Colonic mucosa (tissue), 4 donors: ENCODE data around the gene NOTUM. TPM values are rescaled to one million over a fixed set of nuclear protein-coding genes. Genes with fewer than 3 reads are reported as not detected.

Experiments
- DNase-seq: peaks from one replicate; pipeline ENCODE4 v3.0.0-alpha.2; 2020
- H3K27ac ChIP-seq: fragments of 200-600 bp; one replicate; pipeline ENCODE4 v1.8.0; 2021
- H3K27me3 ChIP-seq: fragments of 200-600 bp; one replicate; pipeline ENCODE4 v1.8.0; 2021
- H3K36me3 ChIP-seq: fragments of 200-600 bp; one replicate; pipeline ENCODE4 v1.8.0; 2021
- H3K4me1 ChIP-seq: fragments of 200-600 bp; one replicate; pipeline ENCODE4 v1.8.0; 2021; ENCODE audit warnings: mild to moderate bottlenecking
- H3K4me3 ChIP-seq: fragments of 200-600 bp; one replicate; pipeline ENCODE4 v1.8.0; 2021
- H3K9ac ChIP-seq, 2 donors: one replicate each; pipeline ENCODE4 v1.7.0; 2013; ENCODE audit warnings: control low read depth in 2 of 2, low read depth in 2 of 2, low read length in 2 of 2
- H3K9me3 ChIP-seq: fragments of 200-600 bp; one replicate; pipeline ENCODE4 v1.8.0; 2021
- intact Hi-C: fragments of 100-400 bp; cut with DNase I; formaldehyde crosslinking; loops from one replicate; pipeline ENCODE4 v1.14.1; 2022
- total RNA-seq, 2 donors: library from RNA; stranded (reverse); fragmentation: NEBNext Ultra II Directional in 1 of 2; extraction: Animal tissue kit (Norgen Biotek cat#: 25700) in 1 of 2; gene quantifications; one replicate each; pipeline ENCODE4 v1.2.1, GENCODE V29; 2021
- TF ChIP-seq, protein P1 (sequence below): fragments of 200-600 bp; IDR thresholded peaks from one replicate; pipeline ENCODE4 v1.8.0; 2022; ENCODE audit warnings: antibody characterized with exemption, mild to moderate bottlenecking
- donor health status: healthy.
- donor health status: DM: no; HTN: no; CAD: no.
- donor health status: DM: no; HTN: no; CAD: no.

NOTUM gene
- total RNA-seq, 2 donors from 2014 or later = 0.57 TPM; not detected in 1

DNA sequence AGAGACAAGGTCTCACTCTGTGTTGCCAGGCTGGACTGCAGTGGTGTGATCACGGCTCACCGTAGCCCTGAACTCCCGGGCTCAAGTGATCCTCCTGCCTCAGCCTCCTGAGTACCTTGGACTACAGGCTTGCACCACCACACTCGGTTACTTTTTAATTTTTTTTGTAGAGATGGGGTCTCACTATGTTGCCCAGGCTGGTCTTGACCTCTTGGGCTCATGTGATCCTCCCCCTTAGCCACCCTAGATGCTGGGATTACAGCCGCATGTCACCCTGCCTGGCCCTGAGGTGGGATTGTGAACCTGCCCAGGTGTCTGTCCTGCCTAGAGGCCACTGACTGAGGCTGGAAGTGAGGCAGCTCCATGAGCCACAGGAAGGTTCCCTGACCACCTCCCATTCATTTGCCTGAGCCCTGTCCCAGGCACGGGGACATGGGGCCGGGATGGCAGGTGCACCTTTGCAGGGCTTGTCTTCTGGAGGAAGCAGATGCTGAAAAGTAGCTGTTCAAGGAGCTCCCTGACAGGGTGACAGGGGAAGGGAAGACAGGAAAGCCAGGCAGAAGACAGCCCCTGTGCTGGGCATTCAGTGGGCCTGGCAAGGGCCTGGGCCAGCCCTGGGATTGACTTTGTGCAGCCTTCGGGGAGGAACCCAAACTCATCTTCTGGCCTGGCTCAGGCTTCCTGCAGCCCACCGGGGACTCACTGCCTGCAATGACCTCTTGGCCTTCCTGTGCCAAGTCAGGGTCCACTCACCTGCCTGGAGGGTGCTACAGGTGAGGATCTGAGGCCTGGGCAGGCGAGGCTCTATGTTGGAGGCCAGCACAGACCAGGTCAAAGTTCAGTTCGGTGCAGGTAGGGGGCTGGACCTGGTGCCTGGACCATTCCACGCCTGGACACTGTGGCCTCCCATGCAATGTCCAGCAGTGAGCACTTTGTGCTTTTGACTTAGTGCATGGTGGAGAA lies 8.1 kb upstream of the NOTUM start:
- Histone ChIP-seq H3K4me1 (peaks cover 14% of the 10 kb centered on the region), H3K27ac (no peak overlapping the region), H3K4me3 (no peak overlapping the region), H3K27me3 (peaks cover 6% of the 10 kb centered on the region), H3K36me3 (no peaks in the 10 kb centered on the region), H3K9me3 (no peaks in the 10 kb centered on the region), H3K9ac (no peak overlapping the region)
- TF ChIP-seq, protein P1, sequence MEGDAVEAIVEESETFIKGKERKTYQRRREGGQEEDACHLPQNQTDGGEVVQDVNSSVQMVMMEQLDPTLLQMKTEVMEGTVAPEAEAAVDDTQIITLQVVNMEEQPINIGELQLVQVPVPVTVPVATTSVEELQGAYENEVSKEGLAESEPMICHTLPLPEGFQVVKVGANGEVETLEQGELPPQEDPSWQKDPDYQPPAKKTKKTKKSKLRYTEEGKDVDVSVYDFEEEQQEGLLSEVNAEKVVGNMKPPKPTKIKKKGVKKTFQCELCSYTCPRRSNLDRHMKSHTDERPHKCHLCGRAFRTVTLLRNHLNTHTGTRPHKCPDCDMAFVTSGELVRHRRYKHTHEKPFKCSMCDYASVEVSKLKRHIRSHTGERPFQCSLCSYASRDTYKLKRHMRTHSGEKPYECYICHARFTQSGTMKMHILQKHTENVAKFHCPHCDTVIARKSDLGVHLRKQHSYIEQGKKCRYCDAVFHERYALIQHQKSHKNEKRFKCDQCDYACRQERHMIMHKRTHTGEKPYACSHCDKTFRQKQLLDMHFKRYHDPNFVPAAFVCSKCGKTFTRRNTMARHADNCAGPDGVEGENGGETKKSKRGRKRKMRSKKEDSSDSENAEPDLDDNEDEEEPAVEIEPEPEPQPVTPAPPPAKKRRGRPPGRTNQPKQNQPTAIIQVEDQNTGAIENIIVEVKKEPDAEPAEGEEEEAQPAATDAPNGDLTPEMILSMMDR = no peak
- intact Hi-C loops = no loop called here
- no peak for DNase-seq

DNA sequence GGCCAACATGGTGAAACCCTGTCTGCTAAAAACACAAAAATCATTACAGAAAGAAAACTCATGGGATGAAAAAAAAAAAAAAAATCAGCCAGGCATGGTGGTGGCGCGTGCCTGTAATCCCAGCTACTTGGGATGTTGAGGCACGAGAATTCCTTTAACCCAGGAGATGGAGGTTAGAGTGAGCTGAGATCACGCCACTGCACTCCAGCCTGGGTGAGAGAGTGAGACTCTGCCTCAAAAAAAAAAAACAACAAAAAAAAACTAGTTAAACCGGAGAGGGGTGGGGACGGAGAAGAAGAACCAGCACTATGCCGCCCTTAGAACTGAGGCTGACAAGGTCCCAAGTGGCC lies 7.4 kb upstream of the NOTUM start:
- Histone ChIP-seq H3K27ac (no peak overlapping the region), H3K4me3 (peak overlapping the region; percentile 8), H3K36me3 (no peaks in the 10 kb centered on the region), H3K9ac (no peak overlapping the region), H3K4me1 (peaks cover 14% of the 10 kb centered on the region), H3K27me3 (peaks cover 12% of the 10 kb centered on the region), H3K9me3 (no peaks in the 10 kb centered on the region)
- TF ChIP-seq, protein P1 = no peak
- DNase-seq = no peak
- intact Hi-C loops = no loop called here

DNA sequence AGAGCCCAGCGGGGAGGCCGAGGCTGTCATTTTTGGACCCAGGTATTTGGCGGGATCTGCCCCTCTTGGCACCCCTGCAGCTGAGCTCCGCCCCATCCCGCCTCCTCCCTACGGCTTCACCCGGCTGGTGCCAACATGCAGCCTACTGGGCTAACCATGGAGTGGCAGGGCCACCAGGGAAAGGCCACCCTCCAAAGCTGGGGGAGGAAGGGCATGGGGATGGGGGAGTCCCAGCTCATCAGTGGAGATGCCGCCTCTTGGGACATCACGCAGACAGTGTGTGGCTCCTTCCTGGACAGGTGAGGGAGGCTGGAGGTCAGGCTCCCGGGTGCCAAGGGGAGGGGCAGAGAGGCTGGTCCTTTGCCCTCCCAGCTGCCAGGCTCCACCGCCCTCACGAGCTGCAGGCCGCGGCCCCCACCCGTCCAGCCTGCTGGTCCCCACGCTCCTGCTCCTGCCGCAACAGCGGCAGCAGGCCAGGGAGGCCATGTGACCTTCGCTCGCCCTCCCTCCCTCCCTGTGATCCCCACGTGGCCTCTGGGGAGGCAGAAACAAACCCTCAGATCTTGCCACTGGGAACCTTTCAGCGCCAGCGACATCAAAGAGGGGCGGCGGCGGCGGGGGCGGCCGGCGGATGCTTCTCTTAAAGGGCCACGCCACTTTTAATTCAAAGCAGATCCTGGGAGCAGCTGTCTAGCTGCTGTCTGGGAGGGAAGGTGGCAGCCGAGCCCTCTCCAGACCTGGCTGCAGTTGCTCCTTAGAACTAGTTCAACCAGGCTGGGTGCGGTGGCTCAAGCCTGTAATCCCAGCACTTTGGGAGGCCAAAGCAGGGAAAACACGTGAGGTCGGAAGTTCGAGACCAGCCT lies 6.8 kb upstream of the NOTUM start:
- DNase-seq = peak; percentile 83
- H3K27me3 ChIP-seq = peaks cover 18% of the 10 kb centered on the region
- TF ChIP-seq, protein P1 = no peak
- H3K4me1 ChIP-seq = peaks cover 14% of the 10 kb centered on the region
- H3K27ac ChIP-seq = no peak overlapping the region
- H3K36me3 ChIP-seq = no peaks in the 10 kb centered on the region
- H3K4me3 ChIP-seq = peak overlapping the region; percentile 8
- intact Hi-C loops = no loop called here
- peak overlapping the region; percentile 40 to 43 for H3K9ac ChIP-seq
- H3K9me3 ChIP-seq = no peaks in the 10 kb centered on the region

DNA sequence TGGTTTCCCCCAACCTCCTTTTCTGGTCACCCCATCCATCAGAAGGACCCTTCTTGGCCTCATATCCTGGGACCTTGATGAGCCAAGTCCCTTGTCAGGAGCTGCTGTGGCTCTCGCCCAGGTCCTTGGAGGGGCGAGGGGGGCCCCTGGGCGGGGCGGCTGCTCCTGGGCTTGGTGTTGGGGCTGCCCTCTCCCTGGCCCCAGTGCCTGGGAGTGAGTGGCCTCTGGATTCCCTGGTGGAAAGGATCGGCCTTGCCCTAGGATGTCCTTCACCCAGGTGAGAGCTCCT lies 6.2 kb upstream of the NOTUM start:
- H3K4me3 ChIP-seq = no peak overlapping the region
- TF ChIP-seq, protein P1 = no peak
- intact Hi-C loops = no loop called here
- H3K36me3 ChIP-seq = no peaks in the 10 kb centered on the region
- no peak overlapping the region for H3K27ac ChIP-seq
- peaks cover 24% of the 10 kb centered on the region for H3K27me3 ChIP-seq
- no peaks in the 10 kb centered on the region for H3K9me3 ChIP-seq
- peaks cover 14% of the 10 kb centered on the region for H3K4me1 ChIP-seq
- H3K9ac ChIP-seq = peak overlapping the region; percentile 40 to 43
- no peak for DNase-seq

DNA sequence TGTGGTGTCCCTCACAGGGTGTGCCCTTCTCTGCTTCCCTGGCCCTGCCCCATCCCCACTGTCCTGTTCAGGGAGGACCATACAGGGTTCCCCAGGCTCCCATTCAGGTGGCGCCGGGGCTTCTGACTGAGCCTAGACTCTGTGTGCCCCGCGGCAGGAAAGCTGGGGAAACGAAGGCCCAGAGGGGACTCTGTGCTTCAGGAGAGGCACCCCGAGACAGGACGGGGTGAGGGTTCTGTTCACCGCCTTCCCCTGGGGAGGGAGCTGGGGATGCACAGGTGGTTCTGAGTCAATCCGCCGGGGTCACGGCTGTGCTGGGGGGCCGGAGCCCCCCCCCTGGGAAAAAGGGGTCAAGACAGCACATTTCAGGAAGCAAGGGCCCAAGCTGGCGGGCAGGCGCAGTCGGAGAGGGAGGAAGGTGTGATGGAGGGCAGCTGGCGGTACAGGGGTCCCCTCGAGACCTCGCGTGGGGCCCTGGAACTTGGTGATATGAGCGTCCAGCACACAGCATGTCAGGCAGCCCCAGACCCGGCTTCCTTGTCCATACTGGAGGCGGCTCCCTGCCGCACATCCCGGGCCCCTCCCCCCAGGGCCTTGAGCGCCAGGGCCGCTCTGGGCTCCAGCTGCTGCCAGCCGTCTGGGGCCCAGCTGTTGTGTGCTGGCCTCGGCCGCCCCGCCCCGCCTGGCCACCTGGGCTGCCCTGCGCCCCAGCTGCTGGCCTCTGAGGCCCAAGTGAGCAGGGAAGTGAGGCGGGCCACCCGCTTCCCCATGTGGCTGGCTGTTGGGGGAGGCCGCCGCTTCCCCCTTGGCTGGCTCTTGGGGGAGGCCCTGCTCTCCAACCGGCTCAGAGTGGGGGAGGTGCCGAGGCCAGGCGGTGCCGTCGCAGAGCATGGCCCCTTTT lies 5.6 kb upstream of the NOTUM start:
- TF ChIP-seq, protein P1 = no peak
- Histone ChIP-seq H3K27ac (no peak overlapping the region), H3K4me1 (peaks cover 14% of the 10 kb centered on the region), H3K27me3 (peaks cover 30% of the 10 kb centered on the region), H3K9me3 (no peaks in the 10 kb centered on the region), H3K9ac (no peak overlapping the region), H3K4me3 (no peak overlapping the region), H3K36me3 (no peaks in the 10 kb centered on the region)
- peak; percentile 67 for DNase-seq
- intact Hi-C loops = no loop called here
